ENCODE measurements around the gene XRCC4.

Gene XRCC4

DNA sequence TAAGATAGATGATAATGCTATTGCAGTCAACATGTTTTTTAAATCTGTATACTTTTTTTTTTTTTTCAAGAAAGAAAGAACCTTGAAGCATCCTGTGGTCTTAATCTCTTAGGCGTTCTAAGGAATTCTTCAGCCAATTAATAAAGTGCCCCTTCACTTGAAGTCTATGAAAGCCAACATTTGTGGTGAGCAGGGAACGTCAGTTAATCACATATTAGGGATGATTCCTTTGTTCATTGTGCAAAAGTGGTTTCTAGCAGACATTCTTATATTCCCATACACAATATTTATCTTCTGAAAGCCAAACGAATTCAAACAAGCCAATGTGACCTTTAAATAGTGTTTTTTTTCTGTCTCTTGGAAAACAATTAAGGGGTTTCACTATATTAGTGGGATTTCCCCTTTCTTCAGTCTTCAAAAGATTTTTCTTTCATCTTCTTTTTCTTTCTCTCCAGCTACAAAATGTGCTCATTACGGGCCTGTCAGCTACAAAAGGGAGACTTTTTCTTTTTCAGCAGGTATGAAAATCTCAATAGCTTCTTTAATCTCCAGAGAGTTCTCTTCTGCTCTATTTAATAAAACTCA lies 40.3 kb upstream of the XRCC4 start:
- no peak overlapping the region for H3K4me3 ChIP-seq
- DNase-seq (ENCODE audit: low spot score): no peak
- TF ChIP-seq, protein P1, sequence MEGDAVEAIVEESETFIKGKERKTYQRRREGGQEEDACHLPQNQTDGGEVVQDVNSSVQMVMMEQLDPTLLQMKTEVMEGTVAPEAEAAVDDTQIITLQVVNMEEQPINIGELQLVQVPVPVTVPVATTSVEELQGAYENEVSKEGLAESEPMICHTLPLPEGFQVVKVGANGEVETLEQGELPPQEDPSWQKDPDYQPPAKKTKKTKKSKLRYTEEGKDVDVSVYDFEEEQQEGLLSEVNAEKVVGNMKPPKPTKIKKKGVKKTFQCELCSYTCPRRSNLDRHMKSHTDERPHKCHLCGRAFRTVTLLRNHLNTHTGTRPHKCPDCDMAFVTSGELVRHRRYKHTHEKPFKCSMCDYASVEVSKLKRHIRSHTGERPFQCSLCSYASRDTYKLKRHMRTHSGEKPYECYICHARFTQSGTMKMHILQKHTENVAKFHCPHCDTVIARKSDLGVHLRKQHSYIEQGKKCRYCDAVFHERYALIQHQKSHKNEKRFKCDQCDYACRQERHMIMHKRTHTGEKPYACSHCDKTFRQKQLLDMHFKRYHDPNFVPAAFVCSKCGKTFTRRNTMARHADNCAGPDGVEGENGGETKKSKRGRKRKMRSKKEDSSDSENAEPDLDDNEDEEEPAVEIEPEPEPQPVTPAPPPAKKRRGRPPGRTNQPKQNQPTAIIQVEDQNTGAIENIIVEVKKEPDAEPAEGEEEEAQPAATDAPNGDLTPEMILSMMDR (IDR thresholded peaks at IDR 0.05): no peak
- no peak overlapping the region for H3K27ac ChIP-seq

DNA sequence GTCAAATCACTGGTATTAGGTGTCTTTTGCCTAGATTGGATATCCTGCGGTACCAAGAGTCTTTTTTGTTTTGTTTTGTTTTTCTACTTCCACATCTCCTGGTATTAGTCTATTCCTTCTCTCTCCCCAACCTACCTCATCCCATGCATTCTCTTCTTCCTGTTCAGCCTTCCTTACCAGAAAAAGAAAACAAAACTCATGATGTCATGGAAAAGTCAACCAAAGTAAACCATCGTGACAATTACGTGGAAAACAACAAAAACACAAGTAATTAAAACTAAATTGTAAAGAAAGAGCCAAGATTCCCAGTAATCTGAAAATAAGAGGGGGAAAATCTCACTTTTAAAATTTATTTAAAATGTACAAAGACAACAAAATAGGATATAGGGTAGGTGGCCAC lies 38.4 kb upstream of the XRCC4 start:
- TF ChIP-seq, protein P1 (IDR thresholded peaks at IDR 0.05): no peak
- DNase-seq (ENCODE audit: low spot score): no peak
- no peak overlapping the region for H3K27ac ChIP-seq
- no peak overlapping the region for H3K4me3 ChIP-seq

DNA sequence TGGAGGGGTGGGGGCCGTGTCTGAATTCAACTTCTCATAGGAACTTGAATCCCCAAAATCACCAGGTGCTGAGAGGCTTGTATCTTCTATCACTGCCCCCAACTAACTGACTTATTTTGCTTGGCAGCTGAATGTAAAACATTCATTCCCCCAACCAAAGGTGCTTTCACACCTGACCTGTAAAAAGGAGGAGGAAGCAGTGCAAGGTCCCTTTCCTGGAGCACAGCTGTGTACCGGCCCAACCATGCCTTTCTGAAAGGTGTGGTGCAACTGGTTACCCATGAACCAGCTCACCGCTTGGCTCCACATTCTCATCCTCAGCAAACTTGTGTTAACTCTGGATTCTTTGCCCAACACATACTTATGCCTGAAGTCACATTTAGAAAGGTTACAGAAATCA lies 34.8 kb upstream of the XRCC4 start:
- no peak overlapping the region for H3K4me3 ChIP-seq
- H3K27ac ChIP-seq: no peak overlapping the region
- DNase-seq (ENCODE audit: low spot score): no peak
- TF ChIP-seq, protein P1 (IDR thresholded peaks at IDR 0.05): no peak

DNA sequence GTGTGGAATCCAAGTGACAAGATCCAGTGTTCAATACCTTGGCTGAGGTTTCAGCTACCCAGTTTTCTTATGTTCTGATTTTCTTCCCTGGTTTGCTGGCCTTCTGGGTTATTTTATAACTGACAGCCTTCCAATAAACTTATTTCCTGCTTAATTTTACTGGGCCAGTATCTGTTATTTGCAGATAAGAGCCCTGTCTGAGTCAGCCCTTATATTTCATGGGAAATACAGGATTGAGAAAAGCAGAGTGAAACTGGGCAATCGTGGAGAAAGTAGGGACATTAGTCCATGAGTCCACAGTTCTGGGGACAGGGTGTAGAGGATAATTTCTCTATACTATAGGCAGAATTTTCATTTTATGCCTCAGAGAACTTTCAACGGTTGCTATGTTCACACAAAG lies 32.4 kb upstream of the XRCC4 start:
- Histone ChIP-seq H3K4me3 (no peak overlapping the region), H3K27ac (no peak overlapping the region)
- DNase-seq (ENCODE audit: low spot score): no peak
- TF ChIP-seq, protein P1 (IDR thresholded peaks at IDR 0.05): no peak

DNA sequence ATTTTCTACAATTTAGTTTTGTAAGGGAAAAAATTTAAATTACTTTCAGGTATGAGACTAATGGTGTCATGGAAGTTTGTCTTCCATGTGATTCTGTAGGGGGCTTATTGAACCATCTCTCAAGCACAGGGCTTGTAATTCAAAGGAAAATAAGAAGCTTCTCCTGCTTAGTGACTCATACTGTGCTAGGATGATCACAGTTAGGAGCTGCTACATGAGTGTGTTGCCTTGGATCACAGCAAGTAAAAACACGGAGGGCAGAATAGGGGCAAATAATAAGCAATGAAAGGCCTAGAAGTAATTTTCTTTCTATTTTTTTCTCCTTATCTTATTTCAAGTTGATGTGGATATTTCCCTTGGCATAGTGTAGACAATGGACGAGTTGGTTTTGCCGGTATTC lies 29.1 kb upstream of the XRCC4 start:
- TF ChIP-seq, protein P1 (IDR thresholded peaks at IDR 0.05): no peak
- Histone ChIP-seq H3K4me3 (no peak overlapping the region), H3K27ac (no peak overlapping the region)
- DNase-seq (ENCODE audit: low spot score): no peak

DNA sequence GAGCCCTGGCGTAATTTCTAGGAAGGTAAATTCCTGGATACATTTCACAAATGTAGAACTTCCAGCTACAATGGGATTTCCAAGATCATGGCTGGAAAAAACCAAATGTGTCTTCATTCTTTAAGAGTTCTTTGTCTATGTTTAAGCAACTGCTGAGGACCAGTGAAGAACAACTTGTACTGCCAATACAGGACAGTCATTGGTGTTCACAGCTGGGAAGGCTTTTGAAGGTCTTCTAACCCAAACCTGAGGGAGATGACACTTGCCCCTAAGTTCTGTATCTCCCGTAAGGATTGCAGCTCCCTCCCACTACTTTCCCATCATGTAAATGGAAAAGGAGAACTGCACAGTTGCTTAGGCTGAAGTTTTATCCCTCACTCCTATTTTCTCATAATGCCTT lies 28.5 kb upstream of the XRCC4 start:
- DNase-seq (ENCODE audit: low spot score): no peak
- TF ChIP-seq, protein P1 (IDR thresholded peaks at IDR 0.05): no peak

DNA sequence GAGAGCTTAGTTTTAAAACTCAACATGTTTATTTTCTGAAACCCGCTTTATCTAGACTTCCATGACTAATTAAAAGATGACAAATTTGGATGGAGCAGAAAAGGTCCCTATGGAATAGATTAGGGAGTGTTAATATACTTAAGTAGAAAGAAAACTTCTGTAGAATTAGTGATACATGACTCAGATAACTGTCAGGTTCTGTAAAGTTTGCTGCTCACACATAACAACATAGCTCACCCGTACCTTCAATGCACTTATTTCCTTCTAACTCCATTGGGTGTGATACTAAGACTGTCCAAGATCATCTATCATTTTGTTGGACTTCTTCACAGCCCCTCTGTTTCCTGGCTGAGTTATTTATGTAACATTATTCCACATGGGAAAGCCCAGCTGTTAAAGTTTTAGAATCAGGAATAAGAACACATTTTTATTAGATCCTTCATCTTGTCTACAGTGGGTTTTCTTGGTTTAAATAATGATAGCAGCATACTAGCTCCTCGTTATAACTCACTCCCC lies 27.9 kb upstream of the XRCC4 start:
- Histone ChIP-seq H3K27ac (no peak overlapping the region), H3K4me3 (no peak overlapping the region)
- no peak for DNase-seq (ENCODE audit: low spot score)
- TF ChIP-seq, protein P1 (IDR thresholded peaks at IDR 0.05): no peak

More for the DNA sequence above, 28.5 kb upstream of the XRCC4 start:
- Histone ChIP-seq H3K4me3 (no peak overlapping the region), H3K27ac (no peak overlapping the region)
